SU-DHL-6 (cell line): ENCODE results near the gene DRC3.

Experiments used
- H2AFZ ChIP-seq: fragments of 200-600 bp; sonication (generic); 2 replicates; pipeline ENCODE4 v1.6.1; 2014; ENCODE audit warnings: low read depth, mild to moderate bottlenecking, moderate library complexity, mixed read lengths, antibody characterized with exemption, low read length; ENCODE audit not compliant: severe bottlenecking
- H3F3A ChIP-seq: fragments of 200-600 bp; shearing (Covaris generic); 2 replicates; pipeline ENCODE4 v1.6.0; 2016; ENCODE audit warnings: antibody characterized with exemption, mild to moderate bottlenecking; ENCODE audit not compliant: insufficient read depth
- H3K27ac ChIP-seq: fragments of 200-600 bp; sonication (generic); 2 replicates; pipeline ENCODE4 v1.5.1; 2016; ENCODE audit warnings: low read depth, mild to moderate bottlenecking, low read length, moderate library complexity, mixed read lengths
- H3K27me3 ChIP-seq: fragments of 200-600 bp; sonication (generic), shearing (Covaris generic); 2 replicates; pipeline ENCODE4 v1.6.0; 2014; ENCODE audit warnings: mild to moderate bottlenecking, low read length
- H3K36me3 ChIP-seq: fragments of 200-600 bp; sonication (generic); 2 replicates; pipeline ENCODE4 v1.6.1; 2014; ENCODE audit warnings: mild to moderate bottlenecking, low read length, mixed read lengths
- H3K4me2 ChIP-seq: fragments of 300-600, 200-600 bp; shearing (Covaris generic), sonication (generic); 2 replicates; pipeline ENCODE4 v1.6.0; 2014; ENCODE audit warnings: low read length, low read depth, mild to moderate bottlenecking; ENCODE audit not compliant: poor library complexity, severe bottlenecking
- H3K4me3 ChIP-seq: fragments of 200-600 bp; sonication (generic); 2 replicates; pipeline ENCODE4 v1.5.1; 2014; ENCODE audit warnings: antibody characterized with exemption, low read length, mild to moderate bottlenecking, mixed read lengths; ENCODE audit not compliant: insufficient read depth, poor library complexity, severe bottlenecking
- H3K79me2 ChIP-seq: fragments of 200-600 bp; sonication (generic); 2 replicates; pipeline ENCODE4 v1.6.1; 2014; ENCODE audit warnings: mild to moderate bottlenecking, low read length, moderate library complexity; ENCODE audit not compliant: insufficient read depth
- H3K9ac ChIP-seq: fragments of 200-600 bp; sonication (generic); 2 replicates; pipeline ENCODE4 v1.7.0; 2014; ENCODE audit warnings: mild to moderate bottlenecking, low read length
- H3K9me2 ChIP-seq: fragments of 200-600 bp; sonication (generic); replicated peaks from 2 replicates; pipeline ENCODE4 v1.6.1; 2014; ENCODE audit warnings: low read length; ENCODE audit not compliant: insufficient read depth
- H3K9me3 ChIP-seq: fragments of 200-600 bp; sonication (generic); 2 replicates; pipeline ENCODE4 v1.6.1; 2014; ENCODE audit warnings: low read length, mixed read lengths; ENCODE audit not compliant: insufficient read depth
- H4K20me1 ChIP-seq: fragments of 200-600 bp; sonication (generic); 2 replicates; pipeline ENCODE4 v1.6.1; 2014; ENCODE audit warnings: low read depth, mild to moderate bottlenecking, antibody characterized with exemption, low read length, moderate library complexity, mixed read lengths
- CTCF ChIP-seq: fragments of 200-600 bp; sonication (generic); IDR thresholded peaks from one replicate; pipeline ENCODE4 v1.5.1; 2017; ENCODE audit warnings: antibody characterized with exemption, mild to moderate bottlenecking, low read length, moderate library complexity; ENCODE audit not compliant: insufficient read depth, poor library complexity, severe bottlenecking
- EZH2phosphoT487 ChIP-seq: fragments of 200-600 bp; sonication (generic), shearing (Covaris generic); conservative IDR thresholded peaks from 2 replicates; pipeline ENCODE4 v1.6.1; 2018; ENCODE audit warnings: mild to moderate bottlenecking, antibody characterized with exemption, low read length, moderate library complexity, mixed read lengths

Gene DRC3

GRCh38 chr17:18021372-18021771, 48.7 kb downstream of the DRC3 start:
- Histone ChIP-seq H3K27me3 (no peaks in the 10 kb centered on the region), H3K9me2 (no peaks in the 10 kb centered on the region), H4K20me1 (no peaks in the 10 kb centered on the region), H3K27ac (no peak overlapping the region), H3K9me3 (no peaks in the 10 kb centered on the region), H3K9ac (no peak overlapping the region), H3F3A (no peaks in the 10 kb centered on the region), H2AFZ (no peak overlapping the region), H3K4me3 (no peak overlapping the region), H3K36me3 (no peaks in the 10 kb centered on the region), H3K4me2 (no peak overlapping the region), H3K79me2 (no peaks in the 10 kb centered on the region)
- TF ChIP-seq EZH2phosphoT487 (no peak), CTCF (no peak)

GRCh38 chr17:18025241-18025944, 52.7 kb downstream of the DRC3 start:
- no peak overlapping the region for H2AFZ ChIP-seq
- H3F3A ChIP-seq = no peaks in the 10 kb centered on the region
- H3K27ac ChIP-seq = no peak overlapping the region

GRCh38 chr17:18025945-18026776, 53.5 kb downstream of the DRC3 start:
- no peaks in the 10 kb centered on the region for H3K36me3 ChIP-seq
- no peak overlapping the region for H3K4me3 ChIP-seq
- no peak overlapping the region for H3K27ac ChIP-seq
- no peaks in the 10 kb centered on the region for H3F3A ChIP-seq
- no peak overlapping the region for H2AFZ ChIP-seq
- no peaks in the 10 kb centered on the region for H4K20me1 ChIP-seq
- no peaks in the 10 kb centered on the region for H3K9me2 ChIP-seq
- peaks cover 3% of the 10 kb centered on the region; the same call in 1 of the 2 replicates for H3K79me2 ChIP-seq
- H3K27me3 ChIP-seq = no peaks in the 10 kb centered on the region
- H3K9me3 ChIP-seq = no peaks in the 10 kb centered on the region
- no peak for TF ChIP-seq EZH2phosphoT487
- no peak for TF ChIP-seq CTCF
- H3K9ac ChIP-seq = no peak overlapping the region
- H3K4me2 ChIP-seq = no peak overlapping the region

More at GRCh38 chr17:18025241-18025944, 52.7 kb downstream of the DRC3 start:
- Histone ChIP-seq H4K20me1 (no peaks in the 10 kb centered on the region), H3K9me3 (no peaks in the 10 kb centered on the region), H3K9ac (no peak overlapping the region), H3K79me2 (peaks cover 3% of the 10 kb centered on the region; the same call in 1 of the 2 replicates), H3K27me3 (no peaks in the 10 kb centered on the region), H3K4me2 (no peak overlapping the region), H3K36me3 (no peaks in the 10 kb centered on the region), H3K9me2 (no peaks in the 10 kb centered on the region), H3K4me3 (no peak overlapping the region)
- TF ChIP-seq EZH2phosphoT487 (no peak), CTCF (no peak)
